ENCODE results near the gene OAF.

DNA sequence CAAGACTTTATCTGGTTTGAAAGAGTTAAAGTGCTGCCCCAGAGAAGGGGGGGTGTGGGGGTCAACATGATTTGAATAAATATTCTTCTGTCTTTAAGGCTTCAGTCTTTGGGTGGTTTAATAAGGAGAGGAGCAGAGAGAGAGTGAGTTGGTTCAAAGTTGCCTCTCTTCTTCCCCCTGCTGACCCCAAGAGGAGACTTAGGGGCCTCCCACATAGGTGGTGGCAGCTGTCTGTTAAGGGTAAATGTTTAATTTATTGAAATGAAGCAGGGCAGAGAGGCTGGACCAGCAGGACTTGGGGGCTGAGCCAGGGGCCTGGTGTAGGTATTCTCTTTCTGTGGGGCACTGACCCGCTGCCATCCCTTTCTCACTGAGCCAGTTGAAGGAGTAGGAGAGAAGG lies 34.6 kb downstream of the OAF start:
- TF ChIP-seq, protein P1, sequence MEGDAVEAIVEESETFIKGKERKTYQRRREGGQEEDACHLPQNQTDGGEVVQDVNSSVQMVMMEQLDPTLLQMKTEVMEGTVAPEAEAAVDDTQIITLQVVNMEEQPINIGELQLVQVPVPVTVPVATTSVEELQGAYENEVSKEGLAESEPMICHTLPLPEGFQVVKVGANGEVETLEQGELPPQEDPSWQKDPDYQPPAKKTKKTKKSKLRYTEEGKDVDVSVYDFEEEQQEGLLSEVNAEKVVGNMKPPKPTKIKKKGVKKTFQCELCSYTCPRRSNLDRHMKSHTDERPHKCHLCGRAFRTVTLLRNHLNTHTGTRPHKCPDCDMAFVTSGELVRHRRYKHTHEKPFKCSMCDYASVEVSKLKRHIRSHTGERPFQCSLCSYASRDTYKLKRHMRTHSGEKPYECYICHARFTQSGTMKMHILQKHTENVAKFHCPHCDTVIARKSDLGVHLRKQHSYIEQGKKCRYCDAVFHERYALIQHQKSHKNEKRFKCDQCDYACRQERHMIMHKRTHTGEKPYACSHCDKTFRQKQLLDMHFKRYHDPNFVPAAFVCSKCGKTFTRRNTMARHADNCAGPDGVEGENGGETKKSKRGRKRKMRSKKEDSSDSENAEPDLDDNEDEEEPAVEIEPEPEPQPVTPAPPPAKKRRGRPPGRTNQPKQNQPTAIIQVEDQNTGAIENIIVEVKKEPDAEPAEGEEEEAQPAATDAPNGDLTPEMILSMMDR (IDR thresholded peaks at IDR 0.05): no peak
- TF ChIP-seq POLR2A (IDR thresholded peaks at IDR 0.05): no peak

All from heart left ventricle (tissue), 13 donors.